ENCODE data around the gene PKHD1. TPM values are rescaled to one million over a fixed set of nuclear protein-coding genes. Genes with fewer than 3 reads are reported as not detected.

Gene PKHD1
- total RNA-seq, 1 experiment from 2014 or later, result 0.09 TPM

DNA sequence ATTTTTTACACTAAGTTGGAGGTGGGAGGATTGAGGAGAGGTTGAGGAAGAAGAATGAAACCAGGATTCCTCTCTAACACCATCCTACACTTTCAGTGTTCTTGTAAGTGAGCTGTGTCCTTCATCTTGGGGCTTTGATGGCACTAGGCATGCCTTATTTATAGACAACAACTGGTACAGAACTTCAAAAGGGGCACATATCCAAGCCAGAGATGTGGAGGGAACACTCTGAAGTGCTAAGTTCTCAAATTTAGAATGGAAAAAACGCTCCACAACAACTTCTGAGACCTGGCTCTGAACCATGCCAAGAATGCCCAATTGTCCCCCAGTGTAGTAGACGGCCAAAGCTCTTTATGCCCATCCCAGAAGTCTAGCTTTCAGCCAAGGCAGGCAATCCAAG, 16.2 kb upstream of the PKHD1 start:
- Histone ChIP-seq H3K79me2 (ENCODE audit: insufficient read depth, low read length) (no peaks in the 10 kb centered on the region), H3K56ac (ENCODE audit: insufficient read length, low read depth, low read length) (no peak overlapping the region), H3K23me2 (ENCODE audit: insufficient read length, low read depth, low read length, poor library complexity, severe bottlenecking) (no peaks in the 10 kb centered on the region), H3K18ac (ENCODE audit: insufficient read length, low read depth, low read length) (no peak overlapping the region), H2BK5ac (ENCODE audit: insufficient read length, low read length) (no peak overlapping the region), H3K9me3 (ENCODE audit: control insufficient read depth, low read depth, low read length) (no peaks in the 10 kb centered on the region), H4K8ac (replicated peaks; ENCODE audit: insufficient read length, low read depth, low read length) (no peak overlapping the region), H3K27ac (ENCODE audit: insufficient read length, low read depth, low read length) (no peak overlapping the region), H3K14ac (ENCODE audit: insufficient read depth, low read length) (no peak overlapping the region), H4K91ac (ENCODE audit: insufficient read length, low read depth, low read length) (no peak overlapping the region), H2BK20ac (ENCODE audit: low read depth, low read length, poor library complexity, severe bottlenecking) (no peak overlapping the region), H4K5ac (ENCODE audit: insufficient read length, low read depth, low read length) (no peak overlapping the region), H2BK120ac (ENCODE audit: low read depth, low read length, poor library complexity, severe bottlenecking) (no peak overlapping the region), H4K20me1 (ENCODE audit: control insufficient read depth, insufficient read depth, insufficient read length) (no peaks in the 10 kb centered on the region), H3K27me3 (ENCODE audit: insufficient read depth, low read length) (no peaks in the 10 kb centered on the region), H3T11ph (ENCODE audit: low read length) (no peak overlapping the region), H3K4ac (ENCODE audit: low read depth, low read length) (no peak overlapping the region), H2BK15ac (ENCODE audit: low read depth, low read length) (no peak overlapping the region), H2BK12ac (ENCODE audit: insufficient read length, low read depth, low read length) (no peak overlapping the region), H3K9ac (ENCODE audit: extremely low read depth, insufficient read length, low read length) (no peak overlapping the region), H3K4me2 (ENCODE audit: insufficient read depth, insufficient read length, low read length) (no peak overlapping the region), H3K79me1 (ENCODE audit: insufficient read depth, low read depth, low read length, poor library complexity, severe bottlenecking) (no peaks in the 10 kb centered on the region), H2AK5ac (ENCODE audit: insufficient read length, low read length) (no peak overlapping the region), H3K4me1 (ENCODE audit: insufficient read depth, low read length) (no peaks in the 10 kb centered on the region; the same call in 1 of the 2 replicates), H2AFZ (ENCODE audit: low read length) (no peak overlapping the region), H3K23ac (ENCODE audit: insufficient read length, low read depth, low read length) (no peak overlapping the region)
- no peak overlapping the region for H3K4me3 Mint-ChIP-seq
- no peaks in the 10 kb centered on the region for H3K36me3 Mint-ChIP-seq (ENCODE audit: insufficient read depth in 1 of 3, low read depth in 3 of 3)
- DNase-seq, result no peak
- H3K27ac Mint-ChIP-seq, result no peak overlapping the region
- H3K27me3 Mint-ChIP-seq (ENCODE audit: low read depth), result no peaks in the 10 kb centered on the region
- TF ChIP-seq, protein P1, sequence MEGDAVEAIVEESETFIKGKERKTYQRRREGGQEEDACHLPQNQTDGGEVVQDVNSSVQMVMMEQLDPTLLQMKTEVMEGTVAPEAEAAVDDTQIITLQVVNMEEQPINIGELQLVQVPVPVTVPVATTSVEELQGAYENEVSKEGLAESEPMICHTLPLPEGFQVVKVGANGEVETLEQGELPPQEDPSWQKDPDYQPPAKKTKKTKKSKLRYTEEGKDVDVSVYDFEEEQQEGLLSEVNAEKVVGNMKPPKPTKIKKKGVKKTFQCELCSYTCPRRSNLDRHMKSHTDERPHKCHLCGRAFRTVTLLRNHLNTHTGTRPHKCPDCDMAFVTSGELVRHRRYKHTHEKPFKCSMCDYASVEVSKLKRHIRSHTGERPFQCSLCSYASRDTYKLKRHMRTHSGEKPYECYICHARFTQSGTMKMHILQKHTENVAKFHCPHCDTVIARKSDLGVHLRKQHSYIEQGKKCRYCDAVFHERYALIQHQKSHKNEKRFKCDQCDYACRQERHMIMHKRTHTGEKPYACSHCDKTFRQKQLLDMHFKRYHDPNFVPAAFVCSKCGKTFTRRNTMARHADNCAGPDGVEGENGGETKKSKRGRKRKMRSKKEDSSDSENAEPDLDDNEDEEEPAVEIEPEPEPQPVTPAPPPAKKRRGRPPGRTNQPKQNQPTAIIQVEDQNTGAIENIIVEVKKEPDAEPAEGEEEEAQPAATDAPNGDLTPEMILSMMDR (conservative IDR thresholded peaks at IDR 0.05), result no peak
- H3K9me3 Mint-ChIP-seq, result no peaks in the 10 kb centered on the region
- no CpG with 5 or more reads among the region's 2 CpGs for WGBS (ENCODE audit: extremely low coverage, insufficient read length, low lambda C conversion rate)
- peaks cover 14 to 15% of the 10 kb centered on the region in 2 experiments for H3K4me1 Mint-ChIP-seq
